HepG2 (cell line): ENCODE measurements around the gene FOXE3. TPM values are rescaled to one million over a fixed set of nuclear protein-coding genes. Genes with fewer than 3 reads are reported as not detected.

Experiments
- ATAC-seq: fragments of 200-7000 bp; cut with Tn5 transposase; 3 replicates; pipeline ENCODE4 v1.9.1; 2020; ENCODE audit warnings: mild to moderate bottlenecking, moderate library complexity
- BruUV-seq: library from RNA; stranded (reverse); fragments of 400-500 nt; replicated peaks from 2 replicates; lab custom pipeline; 2021; lab: Mats Ljungman, UMichigan
- CTCF ChIA-PET: fragments of 300-600 bp; formaldehyde crosslinking; extraction: SDS; loops from one replicate; lab custom pipeline; 2021; ENCODE audit warnings: low total read pairs, inconsistent platforms, low intra/inter-chr PET ratio; lab: Yijun Ruan, JAX
- POLR2A ChIA-PET: fragments of 350-600 bp; sonication (Branson Sonifier 250); formaldehyde crosslinking; loops from one replicate; lab custom pipeline; 2020; ENCODE audit warnings: antibody characterized with exemption, inconsistent platforms; lab: Yijun Ruan, JAX
- DNase-seq: peaks from one replicate; pipeline ENCODE4 v3.0.0-alpha.2; 2015; ENCODE audit warnings: low spot score
- FAIRE-seq: peaks from 3 replicates; lab custom pipeline; 2011; peaks lifted over from hg19 to GRCh38; lab: Jason Lieb, UNC
- H2AFZ ChIP-seq: one replicate; pipeline ENCODE4 v1.6.1; 2011; ENCODE audit warnings: low read length, inconsistent platforms
- H3K27ac ChIP-seq: fragments of 300-600 bp; 3 replicates; pipeline ENCODE4 v1.8.0; 2011; ENCODE audit warnings: mixed run types, mild to moderate bottlenecking, mixed read lengths, low read length, inconsistent platforms; ENCODE audit not compliant: insufficient read depth; ENCODE audit errors: extremely low read length
- H3K27me3 ChIP-seq, 2 experiments: fragments of 200-600 bp in 1 of 2; 2 replicates in 1 of 2; 3 replicates in 1 of 2; pipeline versions ENCODE4 v1.6.0 to v1.8.0; 2011; ENCODE audit warnings: low read length in 2 of 2, mild to moderate bottlenecking in 2 of 2, moderate library complexity in 2 of 2, inconsistent platforms in 1 of 2; ENCODE audit not compliant: insufficient read depth in 2 of 2, control insufficient read depth in 1 of 2
- H3K36me3 ChIP-seq, 2 experiments: fragments of 200-600 bp in 1 of 2; replicated peaks in 1 of 2; 2 replicates in 1 of 2; 3 replicates in 1 of 2; pipeline versions ENCODE4 v1.5.1 to v1.8.0; 2011; ENCODE audit warnings: low read length in 2 of 2, inconsistent platforms in 1 of 2; ENCODE audit not compliant: insufficient read depth in 2 of 2, control insufficient read depth in 1 of 2
- H3K4me1 ChIP-seq: 2 replicates; pipeline ENCODE4 v1.5.1; 2012; ENCODE audit warnings: low read length, inconsistent platforms; ENCODE audit not compliant: insufficient read depth
- H3K4me2 ChIP-seq: 2 replicates; pipeline ENCODE4 v1.6.0; 2011; ENCODE audit warnings: low read depth, low read length, inconsistent platforms
- H3K4me3 ChIP-seq, 3 experiments: fragments of 200-600 bp in 1 of 3; sonication (generic), shearing (Covaris generic) in 1 of 3; replicated peaks in 1 of 3; 2 replicates each; pipeline ENCODE4 v1.5.1; 2011 to 2016; ENCODE audit warnings: low read length in 3 of 3, inconsistent platforms in 2 of 3, low read depth in 2 of 3, mild to moderate bottlenecking in 2 of 3, control low read depth in 1 of 3, mixed read lengths in 1 of 3; ENCODE audit not compliant: insufficient read depth in 1 of 3
- H3K79me2 ChIP-seq: one replicate; pipeline ENCODE4 v1.6.1; 2011; ENCODE audit warnings: low read length, inconsistent platforms; ENCODE audit not compliant: insufficient read depth
- H3K9ac ChIP-seq: 2 replicates; pipeline ENCODE4 v1.6.0; 2011; ENCODE audit warnings: mild to moderate bottlenecking, low read depth, low read length, inconsistent platforms; ENCODE audit not compliant: insufficient read depth
- H3K9me3 ChIP-seq: 2 replicates; pipeline ENCODE4 v1.5.1; 2012; ENCODE audit warnings: mild to moderate bottlenecking, low read length
- H4K20me1 ChIP-seq: 2 replicates; pipeline ENCODE4 v1.6.0; 2011; ENCODE audit warnings: inconsistent platforms, mild to moderate bottlenecking, low read length, moderate library complexity; ENCODE audit not compliant: insufficient read depth
- CBX1 ChIP-seq: IDR thresholded peaks from one replicate; pipeline ENCODE4 v1.6.1; 2016; ENCODE audit warnings: antibody characterized with exemption, low read depth
- HHEX ChIP-seq: IDR thresholded peaks from 2 replicates; pipeline ENCODE4 v1.6.1; 2016; ENCODE audit warnings: control low read depth
- HNRNPLL ChIP-seq: fragments of 200-400 bp; formaldehyde crosslinking; IDR thresholded peaks from 2 replicates; pipeline ENCODE4 v1.6.1; 2017; ENCODE audit warnings: mild to moderate bottlenecking, low read depth, low read length; ENCODE audit not compliant: poor library complexity, severe bottlenecking
- POLR2A ChIP-seq, 2 experiments: IDR thresholded peaks; 2 replicates each; pipeline ENCODE4 v1.6.1; 2011; ENCODE audit warnings: low read depth in 2 of 2, low read length in 2 of 2, mild to moderate bottlenecking in 1 of 2, moderate library complexity in 1 of 2; ENCODE audit not compliant: insufficient read depth in 1 of 2
- SIX4 ChIP-seq: sonication (generic); formaldehyde crosslinking; IDR thresholded peaks from 2 replicates; pipeline ENCODE4 v1.4.0; 2020; ENCODE audit warnings: missing genetic modification reagents
- TBL1XR1 ChIP-seq: fragments of 150-350 bp; IDR thresholded peaks from 2 replicates; pipeline ENCODE4 v1.6.1; 2014; ENCODE audit warnings: borderline replicate concordance, low read length; ENCODE audit not compliant: partially characterized antibody
- YY1 ChIP-seq: IDR thresholded peaks from 2 replicates; pipeline ENCODE4 v1.6.1; 2011; ENCODE audit warnings: low read length, low read depth, moderate library complexity, mild to moderate bottlenecking; ENCODE audit not compliant: insufficient read depth, insufficient replicate concordance
- ZNF331 ChIP-seq: sonication (generic); formaldehyde crosslinking; IDR thresholded peaks from 2 replicates; pipeline ENCODE4 v1.4.0; 2020; ENCODE audit warnings: missing genetic modification reagents
- ZNF343 ChIP-seq: sonication (generic); formaldehyde crosslinking; IDR thresholded peaks from 2 replicates; pipeline ENCODE4 v1.4.0; 2020; ENCODE audit warnings: mild to moderate bottlenecking, missing genetic modification reagents
- ZNF350 ChIP-seq: sonication (generic); formaldehyde crosslinking; IDR thresholded peaks from 2 replicates; pipeline ENCODE4 v1.4.0; 2020; ENCODE audit warnings: mild to moderate bottlenecking, low read depth, missing genetic modification reagents, borderline replicate concordance
- WGBS: methylation state at CpG from one replicate; pipeline ENCODE4 v1.1.6; 2017; ENCODE audit warnings: low lambda C conversion rate; 5-methylcytosine and 5-hydroxymethylcytosine counted together
- in situ Hi-C: cut with HindIII; loops from 2 replicates; pipeline ENCODE4 v1.10.0; 2017; ENCODE audit warnings: low pct_unique_long_range_greater_than_20kb; ENCODE audit not compliant: extremely low pct_ligation_motif_present
- intact Hi-C: fragments of 100-400 bp; cut with micrococcal nuclease; formaldehyde crosslinking; loops from one replicate; pipeline ENCODE4 v1.10.0; 2022; ENCODE audit not compliant: unreplicated experiment
- polyA plus RNA-seq, 8 experiments: library from polyadenylated mRNA; depleted of rRNA in 3 of 8; stranded (reverse) in 7 of 8; unstranded in 1 of 8; fragments of >200 nt; fragmentation: Illumina TruSeq in 4 of 8; extraction: Trizol in 4 of 8; gene quantifications; 2 replicates each; pipeline versions ENCODE4 v1.2.1 to v1.2.3, GENCODE V29; 2011 to 2016; ENCODE audit warnings: low read depth in 4 of 8, missing spikeins in 1 of 8, mixed read lengths in 1 of 8; ENCODE audit not compliant: insufficient read depth in 1 of 8
- total RNA-seq, 5 experiments: library from RNA; depleted of rRNA; stranded (reverse); fragments of >200 nt; fragmentation: Illumina TruSeq; extraction: Trizol; gene quantifications; 2 replicates each; pipeline ENCODE4 v1.2.3, GENCODE V29; 2016; ENCODE audit warnings: low read depth in 1 of 5
- TF ChIP-seq, protein P1 (sequence below): sonication (generic); formaldehyde crosslinking; IDR thresholded peaks from 2 replicates; pipeline ENCODE4 v1.8.0; 2022; ENCODE audit warnings: low read depth, missing genetic modification reagents
- TF ChIP-seq, protein P2 (sequence below): IDR thresholded peaks from 2 replicates; pipeline ENCODE4 v1.6.1; 2016
- TF ChIP-seq, protein P3 (sequence below): sonication (generic); formaldehyde crosslinking; IDR thresholded peaks from 2 replicates; pipeline ENCODE4 v1.4.0; 2020; ENCODE audit warnings: low read depth, missing genetic modification reagents
- TF ChIP-seq, protein P4 (sequence below): sonication (generic); formaldehyde crosslinking; IDR thresholded peaks from 2 replicates; pipeline ENCODE4 v1.5.0; 2020; ENCODE audit warnings: missing genetic modification reagents

FOXE3 gene
- total and polyA plus RNA-seq, 2 of the 13 experiments (the other 11 are each of a cell fraction or from before 2014, with no cell fraction given) = not detected

DNA sequence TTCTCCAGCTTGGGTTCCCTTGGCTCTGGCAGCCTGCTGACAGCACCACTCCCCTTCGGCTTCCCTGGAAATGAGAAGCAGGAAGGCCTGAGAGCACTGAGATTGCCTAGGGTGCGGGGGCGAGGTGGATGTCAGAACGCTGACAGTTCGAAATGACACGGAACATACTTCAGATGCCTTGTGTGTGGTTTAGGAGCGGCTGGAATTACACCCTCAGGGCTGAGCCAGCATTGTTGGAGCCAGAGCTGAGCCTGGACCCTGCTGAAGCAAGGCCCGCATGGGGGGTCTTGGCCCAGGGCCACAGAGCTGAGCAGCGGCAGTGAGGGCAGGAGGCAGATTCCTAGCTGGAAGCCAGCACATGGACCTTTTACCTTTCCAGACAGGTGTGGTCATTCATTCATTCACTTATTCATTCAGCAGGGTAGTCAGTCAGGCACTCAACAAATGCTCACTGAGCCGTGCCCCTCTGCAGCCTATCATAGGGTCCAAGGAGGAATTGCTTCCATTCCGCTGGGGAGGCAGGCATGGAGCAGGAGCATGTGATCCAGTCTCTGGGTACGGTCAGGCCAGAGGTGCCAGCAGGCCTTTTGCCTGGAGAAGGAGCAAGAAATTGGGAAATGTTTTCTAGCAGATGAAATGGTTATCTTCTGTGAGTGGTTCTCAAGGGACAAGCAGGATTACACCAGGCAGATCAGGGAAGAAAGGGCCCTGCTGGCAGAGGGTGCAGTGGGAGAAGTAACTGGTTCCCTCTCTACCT, 6.6 kb upstream of the FOXE3 start (continued):
- TF ChIP-seq, protein P1, sequence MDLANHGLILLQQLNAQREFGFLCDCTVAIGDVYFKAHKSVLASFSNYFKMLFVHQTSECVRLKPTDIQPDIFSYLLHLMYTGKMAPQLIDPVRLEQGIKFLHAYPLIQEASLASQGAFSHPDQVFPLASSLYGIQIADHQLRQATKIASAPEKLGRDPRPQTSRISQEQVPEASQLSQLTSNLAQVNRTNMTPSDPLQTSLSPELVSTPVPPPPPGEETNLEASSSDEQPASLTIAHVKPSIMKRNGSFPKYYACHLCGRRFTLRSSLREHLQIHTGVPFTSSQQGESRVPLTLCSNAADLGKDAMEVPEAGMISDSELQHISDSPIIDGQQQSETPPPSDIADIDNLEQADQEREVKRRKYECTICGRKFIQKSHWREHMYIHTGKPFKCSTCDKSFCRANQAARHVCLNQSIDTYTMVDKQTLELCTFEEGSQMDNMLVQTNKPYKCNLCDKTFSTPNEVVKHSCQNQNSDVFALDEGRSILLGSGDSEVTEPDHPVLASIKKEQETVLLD (CRISPR knock-in tag) = no peak
- TF ChIP-seq CBX1 (no peak), POLR2A (IDR thresholded peaks at IDR 0.05; ENCODE audit: insufficient read depth in 1 of 2, low read depth in 2 of 2, low read length in 2 of 2) (no peak)

DNA sequence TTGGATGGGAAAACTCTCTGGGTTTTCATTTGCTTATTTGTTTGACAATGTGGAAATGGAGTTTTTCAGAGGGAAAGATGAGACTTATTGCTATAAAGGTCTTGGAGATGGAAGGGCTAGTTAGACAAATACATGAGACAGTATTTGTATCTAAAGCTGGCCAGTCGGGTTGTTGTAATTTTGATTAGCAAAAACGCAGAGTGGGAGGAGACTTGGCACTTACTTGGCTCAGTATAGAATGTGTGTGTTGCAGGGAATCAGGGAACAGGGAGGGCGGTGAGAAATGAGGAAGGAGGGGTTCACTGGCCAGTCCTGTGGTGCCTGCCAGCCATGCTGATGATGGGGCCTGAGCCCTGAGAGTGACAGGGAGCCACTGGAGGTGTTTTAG, 6.0 kb upstream of the FOXE3 start:
- BruUV-seq = no TSS peak
- Histone ChIP-seq H3K4me1 (peaks cover 13% of the 10 kb centered on the region; the same call in 1 of the 2 replicates), H3K36me3 (no peaks in the 10 kb centered on the region), H4K20me1 (no peaks in the 10 kb centered on the region), H2AFZ (no peak overlapping the region), H3K27me3 (peaks cover 2 to 38% of the 10 kb centered on the region in 2 experiments; a peak in 4 of 5 replicates), H3K79me2 (no peaks in the 10 kb centered on the region), H3K9ac (no peak overlapping the region), H3K27ac (no peak overlapping the region), H3K9me3 (no peaks in the 10 kb centered on the region), H3K4me3 (no peak overlapping the region), H3K4me2 (no peak overlapping the region)
- 46% methylated on average over 3 of the region's 3 CpGs for WGBS
- in situ Hi-C loops (no loop called here), intact Hi-C loops (no loop called here)
- DNase-seq (no peak), ATAC-seq (no peak), FAIRE-seq (no peak)
- ChIA-PET CTCF (no interaction called here), POLR2A (no interaction called here)
- TF ChIP-seq, protein P2, sequence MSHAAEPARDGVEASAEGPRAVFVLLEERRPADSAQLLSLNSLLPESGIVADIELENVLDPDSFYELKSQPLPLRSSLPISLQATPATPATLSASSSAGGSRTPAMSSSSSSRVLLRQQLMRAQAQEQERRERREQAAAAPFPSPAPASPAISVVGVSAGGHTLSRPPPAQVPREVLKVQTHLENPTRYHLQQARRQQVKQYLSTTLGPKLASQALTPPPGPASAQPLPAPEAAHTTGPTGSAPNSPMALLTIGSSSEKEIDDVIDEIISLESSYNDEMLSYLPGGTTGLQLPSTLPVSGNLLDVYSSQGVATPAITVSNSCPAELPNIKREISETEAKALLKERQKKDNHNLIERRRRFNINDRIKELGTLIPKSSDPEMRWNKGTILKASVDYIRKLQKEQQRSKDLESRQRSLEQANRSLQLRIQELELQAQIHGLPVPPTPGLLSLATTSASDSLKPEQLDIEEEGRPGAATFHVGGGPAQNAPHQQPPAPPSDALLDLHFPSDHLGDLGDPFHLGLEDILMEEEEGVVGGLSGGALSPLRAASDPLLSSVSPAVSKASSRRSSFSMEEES (CRISPR knock-in tag) = no peak
- no peak for TF ChIP-seq SIX4
- no peak for TF ChIP-seq ZNF343 (CRISPR knock-in tag)
- TF ChIP-seq TBL1XR1 = no peak
- no peak for TF ChIP-seq HHEX (CRISPR knock-in tag)
- TF ChIP-seq ZNF331 = no peak
- TF ChIP-seq, protein P3, sequence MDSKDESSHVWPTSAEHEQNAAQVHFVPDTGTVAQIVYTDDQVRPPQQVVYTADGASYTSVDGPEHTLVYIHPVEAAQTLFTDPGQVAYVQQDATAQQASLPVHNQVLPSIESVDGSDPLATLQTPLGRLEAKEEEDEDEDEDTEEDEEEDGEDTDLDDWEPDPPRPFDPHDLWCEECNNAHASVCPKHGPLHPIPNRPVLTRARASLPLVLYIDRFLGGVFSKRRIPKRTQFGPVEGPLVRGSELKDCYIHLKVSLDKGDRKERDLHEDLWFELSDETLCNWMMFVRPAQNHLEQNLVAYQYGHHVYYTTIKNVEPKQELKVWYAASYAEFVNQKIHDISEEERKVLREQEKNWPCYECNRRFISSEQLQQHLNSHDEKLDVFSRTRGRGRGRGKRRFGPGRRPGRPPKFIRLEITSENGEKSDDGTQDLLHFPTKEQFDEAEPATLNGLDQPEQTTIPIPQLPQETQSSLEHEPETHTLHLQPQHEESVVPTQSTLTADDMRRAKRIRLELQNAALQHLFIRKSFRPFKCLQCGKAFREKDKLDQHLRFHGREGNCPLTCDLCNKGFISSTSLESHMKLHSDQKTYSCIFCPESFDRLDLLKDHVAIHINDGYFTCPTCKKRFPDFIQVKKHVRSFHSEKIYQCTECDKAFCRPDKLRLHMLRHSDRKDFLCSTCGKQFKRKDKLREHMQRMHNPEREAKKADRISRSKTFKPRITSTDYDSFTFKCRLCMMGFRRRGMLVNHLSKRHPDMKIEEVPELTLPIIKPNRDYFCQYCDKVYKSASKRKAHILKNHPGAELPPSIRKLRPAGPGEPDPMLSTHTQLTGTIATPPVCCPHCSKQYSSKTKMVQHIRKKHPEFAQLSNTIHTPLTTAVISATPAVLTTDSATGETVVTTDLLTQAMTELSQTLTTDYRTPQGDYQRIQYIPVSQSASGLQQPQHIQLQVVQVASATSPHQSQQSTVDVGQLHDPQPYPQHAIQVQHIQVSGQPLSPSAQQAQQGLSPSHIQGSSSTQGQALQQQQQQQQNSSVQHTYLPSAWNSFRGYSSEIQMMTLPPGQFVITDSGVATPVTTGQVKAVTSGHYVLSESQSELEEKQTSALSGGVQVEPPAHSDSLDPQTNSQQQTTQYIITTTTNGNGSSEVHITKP = no peak
- TF ChIP-seq ZNF350 (CRISPR knock-in tag) = no peak
- TF ChIP-seq, protein P4, sequence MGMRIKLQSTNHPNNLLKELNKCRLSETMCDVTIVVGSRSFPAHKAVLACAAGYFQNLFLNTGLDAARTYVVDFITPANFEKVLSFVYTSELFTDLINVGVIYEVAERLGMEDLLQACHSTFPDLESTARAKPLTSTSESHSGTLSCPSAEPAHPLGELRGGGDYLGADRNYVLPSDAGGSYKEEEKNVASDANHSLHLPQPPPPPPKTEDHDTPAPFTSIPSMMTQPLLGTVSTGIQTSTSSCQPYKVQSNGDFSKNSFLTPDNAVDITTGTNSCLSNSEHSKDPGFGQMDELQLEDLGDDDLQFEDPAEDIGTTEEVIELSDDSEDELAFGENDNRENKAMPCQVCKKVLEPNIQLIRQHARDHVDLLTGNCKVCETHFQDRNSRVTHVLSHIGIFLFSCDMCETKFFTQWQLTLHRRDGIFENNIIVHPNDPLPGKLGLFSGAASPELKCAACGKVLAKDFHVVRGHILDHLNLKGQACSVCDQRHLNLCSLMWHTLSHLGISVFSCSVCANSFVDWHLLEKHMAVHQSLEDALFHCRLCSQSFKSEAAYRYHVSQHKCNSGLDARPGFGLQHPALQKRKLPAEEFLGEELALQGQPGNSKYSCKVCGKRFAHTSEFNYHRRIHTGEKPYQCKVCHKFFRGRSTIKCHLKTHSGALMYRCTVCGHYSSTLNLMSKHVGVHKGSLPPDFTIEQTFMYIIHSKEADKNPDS (CRISPR knock-in tag) = no peak
- no peak for TF ChIP-seq HNRNPLL
- no peak for TF ChIP-seq YY1
